IMR-90 (cell line): ENCODE data around the gene POU6F1. TPM values are rescaled to one million over a fixed set of nuclear protein-coding genes. Genes with fewer than 3 reads are reported as not detected.

ENCODE experiments used
- ATAC-seq: fragments of 200-7000 bp; cut with Tn5 transposase; 2 replicates; pipeline ENCODE4 v1.9.1; 2020; ENCODE audit warnings: low read depth, mild to moderate bottlenecking, moderate library complexity
- BruUV-seq: library from RNA; stranded (reverse); fragments of 400-500 nt; replicated peaks from 2 replicates; lab custom pipeline; 2021; lab: Mats Ljungman, UMichigan
- CTCF ChIA-PET: fragments of 300-600 bp; formaldehyde crosslinking; extraction: SDS; loops from one replicate; lab custom pipeline; 2021; ENCODE audit warnings: antibody characterized with exemption; lab: Yijun Ruan, JAX
- POLR2A ChIA-PET: fragments of 300-600 bp; sonication (Branson Sonifier 250); formaldehyde crosslinking; loops from one replicate; lab custom pipeline; 2022; ENCODE audit warnings: antibody characterized with exemption; ENCODE audit not compliant: unreplicated experiment; lab: Charles Lee
- DNase-seq: peaks from one replicate; pipeline ENCODE4 v3.0.0; 2013
- H2AFZ ChIP-seq: replicated peaks from 2 replicates; pipeline ENCODE3; 2013; ENCODE audit warnings: low read length, mild to moderate bottlenecking; ENCODE audit not compliant: poor library complexity
- H2AK5ac ChIP-seq: 2 replicates; pipeline ENCODE4 v1.6.1; 2013; ENCODE audit warnings: low read depth, low read length, inconsistent platforms
- H2AK9ac ChIP-seq: replicated peaks from 2 replicates; pipeline ENCODE3; 2013; ENCODE audit warnings: mild to moderate bottlenecking, low read depth, low read length, moderate library complexity; ENCODE audit not compliant: poor library complexity
- H2BK120ac ChIP-seq: 2 replicates; pipeline ENCODE4 v1.6.1; 2013; ENCODE audit warnings: low read depth, low read length, inconsistent platforms
- H2BK15ac ChIP-seq: 3 replicates; pipeline ENCODE4 v1.6.1; 2013; ENCODE audit warnings: low read depth, low read length, inconsistent platforms
- H2BK20ac ChIP-seq: 2 replicates; pipeline ENCODE4 v1.6.1; 2013; ENCODE audit warnings: low read depth, mild to moderate bottlenecking, inconsistent platforms, low read length, moderate library complexity
- H2BK5ac ChIP-seq: 2 replicates; pipeline ENCODE4 v1.6.1; 2013; ENCODE audit warnings: mild to moderate bottlenecking, low read depth, low read length, inconsistent platforms; ENCODE audit not compliant: poor library complexity, severe bottlenecking
- H3K14ac ChIP-seq: replicated peaks from 2 replicates; pipeline ENCODE4 v1.6.1; 2013; ENCODE audit warnings: low read depth, low read length, inconsistent platforms
- H3K18ac ChIP-seq: 2 replicates; pipeline ENCODE4 v1.6.1; 2013; ENCODE audit warnings: low read depth, low read length, control low read depth
- H3K23ac ChIP-seq: 2 replicates; pipeline ENCODE4 v1.6.1; 2013; ENCODE audit warnings: low read depth, low read length, inconsistent platforms
- H3K27ac ChIP-seq: 2 replicates; pipeline ENCODE4 v1.5.1; 2013; ENCODE audit warnings: mild to moderate bottlenecking, control low read depth, low read length; ENCODE audit not compliant: insufficient read depth
- H3K27me3 ChIP-seq: 2 replicates; pipeline ENCODE4 v1.6.1; 2013; ENCODE audit warnings: low read length; ENCODE audit not compliant: control insufficient read depth, insufficient read depth
- H3K36me3 ChIP-seq: 2 replicates; pipeline ENCODE4 v1.6.1; 2013; ENCODE audit warnings: low read length, mixed read lengths; ENCODE audit not compliant: control insufficient read depth, insufficient read depth
- H3K4ac ChIP-seq: 2 replicates; pipeline ENCODE4 v1.6.1; 2013; ENCODE audit warnings: low read depth, low read length, inconsistent platforms
- H3K4me1 ChIP-seq: 2 replicates; pipeline ENCODE4 v1.6.1; 2013; ENCODE audit warnings: low read length, mixed read lengths; ENCODE audit not compliant: control insufficient read depth, insufficient read depth
- H3K4me2 ChIP-seq: 2 replicates; pipeline ENCODE4 v1.6.1; 2013; ENCODE audit warnings: low read depth, mild to moderate bottlenecking, control low read depth, low read length, moderate library complexity
- H3K4me3 ChIP-seq: 2 replicates; pipeline ENCODE4 v1.5.1; 2013; ENCODE audit warnings: low read depth, mild to moderate bottlenecking, control low read depth, low read length, moderate library complexity; ENCODE audit not compliant: insufficient read depth
- H3K56ac ChIP-seq: 2 replicates; pipeline ENCODE4 v1.6.1; 2013; ENCODE audit warnings: low read length, inconsistent platforms; ENCODE audit not compliant: insufficient read depth; ENCODE audit errors: extremely low read depth
- H3K79me1 ChIP-seq, 2 experiments: 2 replicates each; pipeline ENCODE4 v1.6.1; 2013; ENCODE audit warnings: low read length in 2 of 2, inconsistent platforms in 1 of 2, low read depth in 1 of 2
- H3K9ac ChIP-seq: 2 replicates; pipeline ENCODE4 v1.6.1; 2013; ENCODE audit warnings: low read depth, low read length, control low read depth
- H3K9me1 ChIP-seq: 2 replicates; pipeline ENCODE4 v1.6.1; 2013; ENCODE audit warnings: low read length, inconsistent platforms; ENCODE audit not compliant: insufficient read depth
- H3K9me3 ChIP-seq: 2 replicates; pipeline ENCODE4 v1.6.1; 2013; ENCODE audit warnings: low read length; ENCODE audit not compliant: control insufficient read depth, insufficient read depth
- H4K20me1 ChIP-seq: 2 replicates; pipeline ENCODE4 v1.6.1; 2013; ENCODE audit warnings: low read length, inconsistent platforms; ENCODE audit not compliant: insufficient read depth
- H4K5ac ChIP-seq: 2 replicates; pipeline ENCODE4 v1.6.1; 2013; ENCODE audit warnings: mild to moderate bottlenecking, low read depth, low read length, control low read depth
- H4K8ac ChIP-seq, 2 experiments: 2 replicates each; pipeline ENCODE4 v1.6.1; 2013; ENCODE audit warnings: low read depth in 2 of 2, low read length in 2 of 2, control low read depth in 1 of 2, inconsistent platforms in 1 of 2
- H4K91ac ChIP-seq: 2 replicates; pipeline ENCODE4 v1.6.1; 2013; ENCODE audit warnings: low read depth, low read length, inconsistent platforms; ENCODE audit not compliant: insufficient read depth
- CHD1 ChIP-seq: IDR thresholded peaks from 2 replicates; pipeline ENCODE4 v1.6.1; 2012; ENCODE audit warnings: low read depth, low read length, improper control_type of control experiment
- CTCF ChIP-seq: conservative IDR thresholded peaks from 2 replicates; pipeline ENCODE4 v1.5.1; 2012; ENCODE audit warnings: mild to moderate bottlenecking, low read depth, low read length, improper control_type of control experiment
- FOS ChIP-seq: fragments of 150-350 bp; IDR thresholded peaks from 2 replicates; pipeline ENCODE4 v1.6.1; 2016; ENCODE audit warnings: low read depth, low read length
- MAFK ChIP-seq: IDR thresholded peaks from 2 replicates; pipeline ENCODE4 v1.6.1; 2012; ENCODE audit warnings: low read depth, low read length, improper control_type of control experiment
- NFE2L2 ChIP-seq: fragments of 150-350 bp; IDR thresholded peaks from 2 replicates; pipeline ENCODE4 v1.6.1; 2016; ENCODE audit warnings: low read depth, mild to moderate bottlenecking, low read length
- POLR2A ChIP-seq: IDR thresholded peaks from 2 replicates; pipeline ENCODE4 v1.6.1; 2012; ENCODE audit warnings: mild to moderate bottlenecking, low read depth, low read length
- RAD21 ChIP-seq: IDR thresholded peaks from 2 replicates; pipeline ENCODE4 v1.6.1; 2012; ENCODE audit warnings: low read length, improper control_type of control experiment
- RCOR1 ChIP-seq: IDR thresholded peaks from 2 replicates; pipeline ENCODE4 v1.6.1; 2012; ENCODE audit warnings: mild to moderate bottlenecking, low read length, improper control_type of control experiment; ENCODE audit not compliant: insufficient replicate concordance
- SMC3 ChIP-seq: fragments of 150-350 bp; IDR thresholded peaks from 2 replicates; pipeline ENCODE4 v1.6.1; 2016; ENCODE audit warnings: low read depth, mild to moderate bottlenecking, antibody characterized with exemption, low read length, moderate library complexity
- USF2 ChIP-seq: fragments of 150-350 bp; IDR thresholded peaks from 2 replicates; pipeline ENCODE4 v1.6.1; 2017; ENCODE audit warnings: mild to moderate bottlenecking, antibody characterized with exemption, low read length, low read depth
- WGBS, 2 experiments: methylation state at CpG; one replicate each; pipeline versions ENCODE4 v1.1.5 to v1.1.7; 2013; ENCODE audit warnings: missing lambda C conversion rate in 2 of 2; ENCODE audit not compliant: insufficient read length in 1 of 2; ENCODE audit errors: extremely low coverage in 2 of 2; 5-methylcytosine and 5-hydroxymethylcytosine counted together
- dilution Hi-C: fragments of 300-500 bp; cut with HindIII; formaldehyde crosslinking; loops from one replicate; pipeline ENCODE4 v1.14.3; 2018; ENCODE audit warnings: low sequenced_read_pairs; ENCODE audit not compliant: unreplicated experiment
- in situ Hi-C: fragments of 300-500 bp; cut with MboI; formaldehyde crosslinking; loops from 3 replicates; pipeline ENCODE4 v1.14.3; 2019; ENCODE audit warnings: low sequenced_read_pairs, inconsistent platforms, mixed read lengths
- intact Hi-C: fragments of 100-400 bp; cut with micrococcal nuclease; formaldehyde crosslinking; loops from 2 replicates; pipeline ENCODE4 v1.10.0; 2022
- polyA plus RNA-seq, 3 experiments: library from polyadenylated mRNA; depleted of rRNA; stranded (reverse); fragments of >200 nt; gene quantifications; 2 replicates each; pipeline ENCODE4 v1.2.3, GENCODE V29; 2012; ENCODE audit warnings: low replicate concordance in 1 of 3
- total RNA-seq: library from RNA; depleted of rRNA; stranded (reverse); fragments of >200 nt; gene quantifications from 2 replicates; pipeline ENCODE4 v1.2.3, GENCODE V29; 2012

Gene POU6F1
- total and polyA plus RNA-seq, 2 of the 4 experiments (the other 2 are of a cell fraction), result 0.90 to 3.6 TPM

GRCh38 chr12:51225234-51225633 is 7.4 kb upstream of the POU6F1 start:
- WGBS, 2 experiments, result 80% methylated on average over 2 of the region's 4 CpGs; no CpG with 5 or more reads in 1 of the 2 experiments
- Histone ChIP-seq H4K20me1 (no peaks in the 10 kb centered on the region), H3K79me1 (no peaks in the 10 kb centered on the region), H4K8ac (no peak overlapping the region), H3K9me3 (no peaks in the 10 kb centered on the region), H2BK15ac (no peak overlapping the region), H3K4ac (no peak overlapping the region), H3K27me3 (no peaks in the 10 kb centered on the region), H3K9me1 (peaks cover 3% of the 10 kb centered on the region), H4K5ac (no peak overlapping the region), H2BK20ac (no peak overlapping the region), H2AFZ (no peak overlapping the region), H3K4me3 (no peak overlapping the region), H3K4me2 (no peak overlapping the region), H2BK120ac (no peak overlapping the region), H3K9ac (no peak overlapping the region), H3K14ac (no peak overlapping the region), H2AK5ac (no peak overlapping the region), H2AK9ac (no peak overlapping the region), H4K91ac (no peak overlapping the region), H2BK5ac (no peak overlapping the region), H3K23ac (no peak overlapping the region), H3K27ac (no peak overlapping the region), H3K56ac (no peak overlapping the region), H3K36me3 (no peaks in the 10 kb centered on the region), H3K4me1 (no peaks in the 10 kb centered on the region), H3K18ac (no peak overlapping the region)
- BruUV-seq, result no TSS peak
- CTCF ChIA-PET, result no interaction called here
- dilution Hi-C loops, result no loop called here
- no peak for ATAC-seq
- POLR2A ChIA-PET, result no interaction called here
- in situ Hi-C loops, result no loop called here
- intact Hi-C loops, result no loop called here
- no peak for DNase-seq
- TF ChIP-seq CHD1, result no peak
- no peak for TF ChIP-seq POLR2A
- TF ChIP-seq RCOR1, result no peak
- no peak for TF ChIP-seq FOS
- no peak for TF ChIP-seq NFE2L2
- no peak for TF ChIP-seq MAFK
- no peak for TF ChIP-seq CTCF
- TF ChIP-seq RAD21, result no peak
- TF ChIP-seq SMC3, result no peak
- TF ChIP-seq USF2, result no peak
